Stimulated activated CD8-positive, alpha-beta memory T cell treated with anti-CD3 and anti-CD28 coated beads, Interleukin-15, amount 100 ng/mL, for 4 hours (primary cell): ENCODE results near the gene CHST11.
"Not testable (repeated sequence)": the region's sequence is repeated elsewhere in the genome, so short reads cannot be mapped to it uniquely, and the experiment has no call there.

Source experiments
- DNase-seq, 2 donors: peaks; one replicate each; pipeline ENCODE4 v3.0.0-alpha.2; 2020; ENCODE audit warnings: low read depth in 2 of 2

The CHST11 gene

GRCh38 chr12:104526751-104527150, 70.0 kb downstream of the CHST11 start:
- no peak for DNase-seq

- DNase-seq: not testable (repeated sequence)
These were observed 70.9 kb downstream of the CHST11 start for GRCh38 chr12:104527653-104528052.

GRCh38 chr12:104529130-104529874, 72.6 kb downstream of the CHST11 start:
- no peak for DNase-seq

- no peak for DNase-seq
These were observed 75.9 kb downstream of the CHST11 start for GRCh38 chr12:104532636-104533035.

- no peak for DNase-seq
These were observed 76.4 kb downstream of the CHST11 start for GRCh38 chr12:104533134-104533533.

- no peak for DNase-seq
These were observed 77.6 kb downstream of the CHST11 start for GRCh38 chr12:104534162-104534856.

GRCh38 chr12:104534857-104535248, 78.1 kb downstream of the CHST11 start:
- DNase-seq: no peak

- no peak for DNase-seq
These were observed 78.6 kb downstream of the CHST11 start for GRCh38 chr12:104535369-104535768.

GRCh38 chr12:104536841-104537240, 80.1 kb downstream of the CHST11 start:
- DNase-seq: no peak

GRCh38 chr12:104538056-104538455, 81.3 kb downstream of the CHST11 start:
- DNase-seq: no peak

GRCh38 chr12:104538891-104539462, 82.2 kb downstream of the CHST11 start:
- no peak for DNase-seq

GRCh38 chr12:104544836-104545235, 88.1 kb downstream of the CHST11 start:
- no peak for DNase-seq

- DNase-seq: no peak
These were observed 89.8 kb downstream of the CHST11 start for GRCh38 chr12:104546575-104546974.

GRCh38 chr12:104547235-104547634, 90.5 kb downstream of the CHST11 start:
- no peak for DNase-seq

GRCh38 chr12:104549815-104550480, 93.2 kb downstream of the CHST11 start:
- DNase-seq: no peak

- DNase-seq: no peak
These were observed 94.7 kb downstream of the CHST11 start for GRCh38 chr12:104551313-104551931.

- no peak for DNase-seq
These were observed 96.7 kb downstream of the CHST11 start for GRCh38 chr12:104553421-104553820.

GRCh38 chr12:104555648-104556047, 98.9 kb downstream of the CHST11 start:
- DNase-seq: no peak

GRCh38 chr12:104557488-104558195, 100.9 kb downstream of the CHST11 start:
- DNase-seq: no peak

GRCh38 chr12:104560881-104561280, 104.1 kb downstream of the CHST11 start:
- DNase-seq: no peak

- DNase-seq: no peak
These were observed 106.0 kb downstream of the CHST11 start for GRCh38 chr12:104562763-104563162.
